Lower lobe of right lung (tissue), 2 donors: ENCODE measurements around the gene EPG5. TPM values are rescaled to one million over a fixed set of nuclear protein-coding genes. Genes with fewer than 3 reads are reported as not detected.

Experiments
- ATAC-seq, 2 donors: fragments of 200-7000 bp; cut with Tn5 transposase; one replicate each; pipeline ENCODE4 v1.9.1; 2020 to 2022; ENCODE audit warnings: mild to moderate bottlenecking in 2 of 2, moderate library complexity in 2 of 2
- DNase-seq: peaks from one replicate; pipeline ENCODE4 v3.0.0-alpha.2; 2020
- H3K27ac ChIP-seq: fragments of 200-600 bp; one replicate; pipeline ENCODE4 v1.8.0; 2022
- H3K27me3 ChIP-seq: fragments of 200-600 bp; one replicate; pipeline ENCODE4 v1.8.0; 2022; ENCODE audit warnings: low read depth
- H3K36me3 ChIP-seq: fragments of 200-600 bp; one replicate; pipeline ENCODE4 v1.8.0; 2022; ENCODE audit warnings: mild to moderate bottlenecking
- H3K4me1 ChIP-seq: fragments of 200-600 bp; one replicate; pipeline ENCODE4 v1.8.0; 2022
- H3K4me3 ChIP-seq: fragments of 200-600 bp; one replicate; pipeline ENCODE4 v1.8.0; 2022; ENCODE audit warnings: mild to moderate bottlenecking
- H3K9me3 ChIP-seq: fragments of 200-600 bp; one replicate; pipeline ENCODE4 v1.8.0; 2022
- intact Hi-C: fragments of 100-400 bp; cut with DNase I; formaldehyde crosslinking; loops from one replicate; pipeline ENCODE4 v1.11.0; 2022
- total RNA-seq: library from RNA; stranded (reverse); fragmentation: NEBNext Ultra II Directional; extraction: Animal tissue kit (Norgen Biotek cat#: 25700); gene quantifications from one replicate; pipeline ENCODE4 v1.2.1, GENCODE V29; 2021
- TF ChIP-seq, protein P1 (sequence below): fragments of 200-600 bp; IDR thresholded peaks from one replicate; pipeline ENCODE4 v1.8.0; 2022; ENCODE audit warnings: antibody characterized with exemption, mild to moderate bottlenecking
- donor health status: DM: no; HTN: yes; CAD: no; lungs with severe emphysema.

The EPG5 gene
- total RNA-seq, 1 donor from 2014 or later: 38.8 TPM

DNA sequence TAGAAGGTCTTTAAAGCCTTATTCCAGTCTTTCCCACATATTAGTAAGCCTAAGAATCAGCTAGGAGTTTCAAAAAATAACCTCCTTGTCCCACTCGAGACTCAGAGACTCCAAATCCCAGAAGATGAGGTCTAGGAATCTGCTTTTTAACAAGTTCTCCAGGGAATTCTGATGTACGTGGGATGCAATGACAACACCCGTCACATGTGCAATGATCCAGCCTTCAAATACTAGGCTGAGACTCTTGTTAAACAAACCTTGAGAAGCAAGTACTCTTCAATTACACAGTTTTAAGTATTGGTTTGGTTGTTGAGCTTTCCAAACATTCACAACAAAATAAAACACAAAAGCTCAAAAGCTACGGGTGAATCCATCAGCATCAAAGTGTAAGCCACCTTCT, 53.9 kb downstream of the EPG5 start:
- TF ChIP-seq, protein P1, sequence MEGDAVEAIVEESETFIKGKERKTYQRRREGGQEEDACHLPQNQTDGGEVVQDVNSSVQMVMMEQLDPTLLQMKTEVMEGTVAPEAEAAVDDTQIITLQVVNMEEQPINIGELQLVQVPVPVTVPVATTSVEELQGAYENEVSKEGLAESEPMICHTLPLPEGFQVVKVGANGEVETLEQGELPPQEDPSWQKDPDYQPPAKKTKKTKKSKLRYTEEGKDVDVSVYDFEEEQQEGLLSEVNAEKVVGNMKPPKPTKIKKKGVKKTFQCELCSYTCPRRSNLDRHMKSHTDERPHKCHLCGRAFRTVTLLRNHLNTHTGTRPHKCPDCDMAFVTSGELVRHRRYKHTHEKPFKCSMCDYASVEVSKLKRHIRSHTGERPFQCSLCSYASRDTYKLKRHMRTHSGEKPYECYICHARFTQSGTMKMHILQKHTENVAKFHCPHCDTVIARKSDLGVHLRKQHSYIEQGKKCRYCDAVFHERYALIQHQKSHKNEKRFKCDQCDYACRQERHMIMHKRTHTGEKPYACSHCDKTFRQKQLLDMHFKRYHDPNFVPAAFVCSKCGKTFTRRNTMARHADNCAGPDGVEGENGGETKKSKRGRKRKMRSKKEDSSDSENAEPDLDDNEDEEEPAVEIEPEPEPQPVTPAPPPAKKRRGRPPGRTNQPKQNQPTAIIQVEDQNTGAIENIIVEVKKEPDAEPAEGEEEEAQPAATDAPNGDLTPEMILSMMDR: no peak
- intact Hi-C loops: no loop called here
- H3K4me3 ChIP-seq: no peak overlapping the region
- H3K4me1 ChIP-seq: no peaks in the 10 kb centered on the region
- H3K27ac ChIP-seq: no peak overlapping the region
- H3K36me3 ChIP-seq: peaks cover 98% of the 10 kb centered on the region
- DNase-seq: no peak
- no peak for ATAC-seq
- no peaks in the 10 kb centered on the region for H3K9me3 ChIP-seq
- H3K27me3 ChIP-seq: no peaks in the 10 kb centered on the region

DNA sequence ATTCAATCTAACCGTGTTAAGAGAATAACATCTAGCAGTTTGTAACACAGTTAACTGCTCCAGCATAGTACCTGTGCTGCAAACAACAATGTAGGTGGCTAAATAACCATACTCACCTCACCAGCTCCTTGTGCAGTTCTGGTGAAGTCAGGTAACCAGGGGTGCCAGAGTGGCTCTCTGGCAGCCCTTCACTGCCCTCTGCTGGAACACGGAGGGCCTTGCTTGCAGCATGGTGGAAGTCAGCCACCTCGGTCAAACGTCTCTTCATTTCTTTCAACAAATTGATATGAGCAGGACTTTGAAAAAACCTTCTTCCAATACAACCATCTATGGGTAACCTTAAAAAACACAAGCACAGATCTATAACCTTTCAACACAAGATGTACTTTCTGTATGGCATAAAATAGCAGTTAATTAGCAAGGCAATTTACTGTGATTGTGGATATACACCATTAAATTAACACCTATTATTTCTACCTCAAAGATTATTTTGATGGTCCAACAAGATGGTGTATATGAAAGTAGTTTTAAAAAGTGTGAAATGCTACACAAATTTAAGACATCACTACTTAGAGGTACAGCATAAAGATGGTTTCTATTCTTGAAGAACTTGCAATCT, 56.6 kb downstream of the EPG5 start:
- Histone ChIP-seq H3K27me3 (no peaks in the 10 kb centered on the region), H3K27ac (no peak overlapping the region), H3K9me3 (no peaks in the 10 kb centered on the region), H3K4me3 (no peak overlapping the region), H3K36me3 (peaks cover 98% of the 10 kb centered on the region), H3K4me1 (no peaks in the 10 kb centered on the region)
- TF ChIP-seq, protein P1: peak; percentile 70
- DNase-seq (peak; percentile 52), ATAC-seq (peak; percentile 53 to 62)
- intact Hi-C loops: no loop called here

GRCh38 chr18:45901654-45902210, 65.4 kb downstream of the EPG5 start:
- H3K4me3 ChIP-seq: no peak overlapping the region
- H3K36me3 ChIP-seq: peaks cover 95% of the 10 kb centered on the region
- H3K9me3 ChIP-seq: no peaks in the 10 kb centered on the region
- DNase-seq (no peak), ATAC-seq (no peak)
- intact Hi-C loops: no loop called here
- H3K27me3 ChIP-seq: no peaks in the 10 kb centered on the region
- TF ChIP-seq, protein P1: no peak
- H3K4me1 ChIP-seq: no peaks in the 10 kb centered on the region
- H3K27ac ChIP-seq: no peak overlapping the region

GRCh38 chr18:45900623-45901022, 66.5 kb downstream of the EPG5 start:
- Histone ChIP-seq H3K9me3 (no peaks in the 10 kb centered on the region), H3K4me3 (no peak overlapping the region), H3K4me1 (no peaks in the 10 kb centered on the region), H3K36me3 (peaks cover 95% of the 10 kb centered on the region), H3K27ac (no peak overlapping the region), H3K27me3 (no peaks in the 10 kb centered on the region)
- DNase-seq (no peak), ATAC-seq (no peak)
- TF ChIP-seq, protein P1: no peak
- intact Hi-C loops: no loop called here

DNA sequence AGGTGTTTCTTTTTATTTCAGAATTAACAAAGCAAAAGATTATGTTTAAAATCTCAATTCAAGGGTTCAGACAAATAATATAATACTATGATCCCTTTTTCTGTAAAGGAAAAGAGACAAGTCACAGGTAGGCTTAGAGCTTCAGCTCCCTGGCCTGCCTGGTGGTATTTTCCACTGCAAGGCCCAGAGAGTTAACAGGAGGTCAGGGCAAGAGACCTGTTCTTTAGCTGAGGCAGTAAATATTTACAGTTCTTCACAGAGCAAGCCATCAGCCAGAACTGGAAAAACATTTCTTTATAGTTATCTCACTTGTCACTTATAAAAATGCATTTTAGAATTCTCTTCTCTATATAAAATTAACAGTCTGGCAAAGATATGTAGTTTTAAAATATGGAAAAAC, 70.1 kb downstream of the EPG5 start:
- H3K9me3 ChIP-seq: no peaks in the 10 kb centered on the region
- H3K27me3 ChIP-seq: no peaks in the 10 kb centered on the region
- intact Hi-C loops: no loop called here
- no peak for DNase-seq
- peaks cover 95% of the 10 kb centered on the region for H3K36me3 ChIP-seq
- H3K4me3 ChIP-seq: no peak overlapping the region
- H3K27ac ChIP-seq: no peak overlapping the region
- TF ChIP-seq, protein P1: no peak
- ATAC-seq: no peak
- no peaks in the 10 kb centered on the region for H3K4me1 ChIP-seq
